Measurements from ENCODE around the gene NOS1AP.

DNA sequence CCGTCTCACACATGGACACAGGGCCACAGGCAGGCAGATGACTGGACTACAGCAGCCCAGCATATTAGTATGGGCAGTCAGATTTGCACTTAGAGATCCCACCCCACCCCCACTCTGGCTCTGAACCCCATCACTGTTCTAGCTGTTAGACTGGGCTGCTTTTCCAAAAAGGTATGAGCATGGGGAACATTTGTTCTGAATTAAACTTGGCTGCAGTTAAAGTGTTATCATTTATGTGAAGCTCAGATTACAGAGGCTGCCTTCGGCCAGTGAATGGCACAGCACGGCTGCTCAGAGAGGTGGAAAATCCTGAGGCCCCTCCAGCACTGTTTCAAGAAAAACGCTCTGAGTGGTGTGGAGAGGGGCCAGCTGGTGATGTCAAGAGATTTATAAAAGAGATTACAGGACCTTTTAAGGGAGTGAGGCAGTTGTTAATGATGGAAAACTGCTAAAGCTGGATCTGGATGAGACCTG is 6.9 kb upstream of the NOS1AP start:
- TF ChIP-seq POLR2A (IDR thresholded peaks at IDR 0.05) (no peak), CTCF (IDR thresholded peaks at IDR 0.05) (no peak)

Data from lower leg skin (tissue), 3 donors.